Activated T-cell treated with anti-CD3 and anti-CD28 coated beads, Interleukin-2, amount 50 U/mL, for 1 hour (primary cell): ENCODE measurements around the gene LRRK1.
A peak's percentile ranks its signal among the peaks of the same experiment; 100 is the strongest.

ENCODE experiments used
- DNase-seq: peaks from one replicate; pipeline ENCODE4 v3.0.0-alpha.2; 2020

The LRRK1 gene

GRCh38 chr15:100918034-100918689 lies 995 bp upstream of the LRRK1 start:
- peak; percentile 69 for DNase-seq

GRCh38 chr15:100919481-100920405 lies 586 bp downstream of the LRRK1 start:
- DNase-seq, result peak; percentile 24

GRCh38 chr15:100920516-100921135 lies 1.5 kb downstream of the LRRK1 start:
- no peak for DNase-seq

- no peak for DNase-seq
Measured at GRCh38 chr15:100922192-100923040, 3.3 kb downstream of the LRRK1 start.

- DNase-seq, result no peak
Measured at GRCh38 chr15:100923076-100923475, 3.9 kb downstream of the LRRK1 start.

- no peak for DNase-seq
Measured at GRCh38 chr15:100923902-100924301, 4.7 kb downstream of the LRRK1 start.

- no peak for DNase-seq
Measured at GRCh38 chr15:100924436-100924835, 5.3 kb downstream of the LRRK1 start.

GRCh38 chr15:100925480-100925879 lies 6.3 kb downstream of the LRRK1 start:
- no peak for DNase-seq

- DNase-seq, result no peak
Measured at GRCh38 chr15:100926258-100926657, 7.1 kb downstream of the LRRK1 start.

GRCh38 chr15:100926971-100927756 lies 8.0 kb downstream of the LRRK1 start:
- no peak for DNase-seq

- no peak for DNase-seq
Measured at GRCh38 chr15:100928632-100929280, 9.6 kb downstream of the LRRK1 start.

- no peak for DNase-seq
Measured at GRCh38 chr15:100929641-100930042, 10.5 kb downstream of the LRRK1 start.

GRCh38 chr15:100930306-100930848 lies 11.2 kb downstream of the LRRK1 start:
- no peak for DNase-seq

- no peak for DNase-seq
Measured at GRCh38 chr15:100931143-100931890, 12.2 kb downstream of the LRRK1 start.

GRCh38 chr15:100932676-100933348 lies 13.7 kb downstream of the LRRK1 start:
- DNase-seq, result no peak

- no peak for DNase-seq
Measured at GRCh38 chr15:100934166-100934565, 15.0 kb downstream of the LRRK1 start.

- DNase-seq, result no peak
Measured at GRCh38 chr15:100934726-100935125, 15.6 kb downstream of the LRRK1 start.

GRCh38 chr15:100937171-100937570 lies 18.0 kb downstream of the LRRK1 start:
- no peak for DNase-seq

- no peak for DNase-seq
Measured at GRCh38 chr15:100939791-100940190, 20.6 kb downstream of the LRRK1 start.
